GM19043 (cell line): ENCODE results near the gene SCRN1.
"Not testable (repeated sequence)": the region's sequence is repeated elsewhere in the genome, so short reads cannot be mapped to it uniquely, and the experiment has no call there.

ENCODE experiments used
- ATAC-seq: cut with Tn5 transposase; IDR thresholded peaks from one replicate; pipeline ENCODE4 v1.9.1; 2021; ENCODE audit warnings: low read depth; ENCODE audit not compliant: unreplicated experiment

Gene SCRN1

GRCh38 chr7:29896685-29897411 is 92.8 kb downstream of the SCRN1 start:
- no peak for ATAC-seq

- ATAC-seq = no peak
Observed at GRCh38 chr7:29895559-29895958, 94.0 kb downstream of the SCRN1 start.

- ATAC-seq = no peak
Observed at GRCh38 chr7:29894256-29894655, 95.3 kb downstream of the SCRN1 start.

GRCh38 chr7:29893351-29893965 is 96.1 kb downstream of the SCRN1 start:
- no peak for ATAC-seq

- ATAC-seq = no peak
Observed at GRCh38 chr7:29892231-29892630, 97.4 kb downstream of the SCRN1 start.

GRCh38 chr7:29891766-29892165 is 97.8 kb downstream of the SCRN1 start:
- ATAC-seq = no peak

GRCh38 chr7:29890786-29891185 is 98.8 kb downstream of the SCRN1 start:
- not testable (repeated sequence) for ATAC-seq

GRCh38 chr7:29890251-29890650 is 99.3 kb downstream of the SCRN1 start:
- no peak for ATAC-seq

GRCh38 chr7:29889288-29889687 is 100.3 kb downstream of the SCRN1 start:
- ATAC-seq = no peak

GRCh38 chr7:29888006-29888405 is 101.6 kb downstream of the SCRN1 start:
- no peak for ATAC-seq

GRCh38 chr7:29886827-29887226 is 102.8 kb downstream of the SCRN1 start:
- ATAC-seq = no peak

- ATAC-seq = no peak
Observed at GRCh38 chr7:29885626-29886025, 104.0 kb downstream of the SCRN1 start.

GRCh38 chr7:29884399-29885272 is 105.0 kb downstream of the SCRN1 start:
- no peak for ATAC-seq

GRCh38 chr7:29883462-29884398 is 105.9 kb downstream of the SCRN1 start:
- no peak for ATAC-seq

GRCh38 chr7:29882481-29882880 is 107.1 kb downstream of the SCRN1 start:
- ATAC-seq = no peak

- ATAC-seq = no peak
Observed at GRCh38 chr7:29881724-29882123, 107.9 kb downstream of the SCRN1 start.

- ATAC-seq = no peak
Observed at GRCh38 chr7:29879609-29880008, 110.0 kb downstream of the SCRN1 start.

GRCh38 chr7:29878081-29878688 is 111.4 kb downstream of the SCRN1 start:
- no peak for ATAC-seq

- no peak for ATAC-seq
Observed at GRCh38 chr7:29877196-29877595, 112.4 kb downstream of the SCRN1 start.

GRCh38 chr7:29875741-29876140 is 113.9 kb downstream of the SCRN1 start:
- ATAC-seq = no peak
